Loucy (cell line): ENCODE data around the gene SYNPO2L.

Experiments used
- H2AFZ ChIP-seq: fragments of 200-600 bp; sonication (generic); 2 replicates; pipeline ENCODE4 v1.6.0; 2016; ENCODE audit warnings: antibody characterized with exemption, mild to moderate bottlenecking, low read length, moderate library complexity
- H3F3A ChIP-seq: fragments of 200-600 bp; 2 replicates; pipeline ENCODE4 v1.6.0; 2016; ENCODE audit warnings: antibody characterized with exemption, low read depth, mild to moderate bottlenecking
- H3K27me3 ChIP-seq: fragments of 200-600 bp; sonication (generic); 2 replicates; pipeline ENCODE4 v1.6.1; 2014; ENCODE audit warnings: low read length, mild to moderate bottlenecking; ENCODE audit not compliant: insufficient read depth, poor library complexity, severe bottlenecking
- H3K36me3 ChIP-seq: fragments of 200-600 bp; sonication (generic); 2 replicates; pipeline ENCODE4 v1.6.1; 2016; ENCODE audit warnings: low read length; ENCODE audit not compliant: insufficient read depth
- H3K4me1 ChIP-seq: fragments of 200-600 bp; sonication (generic); 2 replicates; pipeline ENCODE4 v1.5.1; 2014; ENCODE audit warnings: low read length, mild to moderate bottlenecking; ENCODE audit not compliant: insufficient read depth, poor library complexity, severe bottlenecking
- H3K4me2 ChIP-seq: fragments of 200-600 bp; sonication (generic); 2 replicates; pipeline ENCODE4 v1.6.0; 2014; ENCODE audit warnings: antibody characterized with exemption, low read length, low read depth, mild to moderate bottlenecking; ENCODE audit not compliant: poor library complexity, severe bottlenecking
- H3K4me3 ChIP-seq: fragments of 200-600 bp; sonication (generic); 2 replicates; pipeline ENCODE4 v1.5.1; 2014; ENCODE audit warnings: low read length, mild to moderate bottlenecking, mixed read lengths; ENCODE audit not compliant: poor library complexity, severe bottlenecking
- H3K79me2 ChIP-seq: fragments of 200-600 bp; sonication (generic); 2 replicates; pipeline ENCODE4 v1.6.1; 2014; ENCODE audit warnings: low read length; ENCODE audit not compliant: insufficient read depth
- H3K9ac ChIP-seq: fragments of 200-600 bp; sonication (generic); 2 replicates; pipeline ENCODE4 v1.6.0; 2014; ENCODE audit warnings: mild to moderate bottlenecking, low read depth, low read length, moderate library complexity; ENCODE audit not compliant: poor library complexity, severe bottlenecking
- H3K9me2 ChIP-seq: fragments of 200-600 bp; sonication (generic); replicated peaks from 2 replicates; pipeline ENCODE4 v1.6.1; 2016; ENCODE audit warnings: low read depth, low read length, mixed read lengths
- H3K9me3 ChIP-seq: fragments of 200-600 bp; sonication (generic); 2 replicates; pipeline ENCODE4 v1.6.1; 2014; ENCODE audit warnings: mild to moderate bottlenecking, antibody characterized with exemption, low read length, low read depth; ENCODE audit not compliant: insufficient read depth
- H4K20me1 ChIP-seq: fragments of 200-600 bp; sonication (generic); 2 replicates; pipeline ENCODE4 v1.6.0; 2014; ENCODE audit warnings: antibody characterized with exemption, low read length, mild to moderate bottlenecking; ENCODE audit not compliant: insufficient read depth, poor library complexity, severe bottlenecking
- CTCF ChIP-seq: fragments of 200-600 bp; sonication (generic); conservative IDR thresholded peaks from 2 replicates; pipeline ENCODE4 v1.5.1; 2014; ENCODE audit warnings: mild to moderate bottlenecking, antibody characterized with exemption, low read length
- EZH2phosphoT487 ChIP-seq: fragments of 200-600 bp; IDR thresholded peaks from 2 replicates; pipeline ENCODE4 v1.6.1; 2018; ENCODE audit warnings: antibody characterized with exemption, mild to moderate bottlenecking, moderate library complexity, borderline replicate concordance

Gene SYNPO2L

DNA sequence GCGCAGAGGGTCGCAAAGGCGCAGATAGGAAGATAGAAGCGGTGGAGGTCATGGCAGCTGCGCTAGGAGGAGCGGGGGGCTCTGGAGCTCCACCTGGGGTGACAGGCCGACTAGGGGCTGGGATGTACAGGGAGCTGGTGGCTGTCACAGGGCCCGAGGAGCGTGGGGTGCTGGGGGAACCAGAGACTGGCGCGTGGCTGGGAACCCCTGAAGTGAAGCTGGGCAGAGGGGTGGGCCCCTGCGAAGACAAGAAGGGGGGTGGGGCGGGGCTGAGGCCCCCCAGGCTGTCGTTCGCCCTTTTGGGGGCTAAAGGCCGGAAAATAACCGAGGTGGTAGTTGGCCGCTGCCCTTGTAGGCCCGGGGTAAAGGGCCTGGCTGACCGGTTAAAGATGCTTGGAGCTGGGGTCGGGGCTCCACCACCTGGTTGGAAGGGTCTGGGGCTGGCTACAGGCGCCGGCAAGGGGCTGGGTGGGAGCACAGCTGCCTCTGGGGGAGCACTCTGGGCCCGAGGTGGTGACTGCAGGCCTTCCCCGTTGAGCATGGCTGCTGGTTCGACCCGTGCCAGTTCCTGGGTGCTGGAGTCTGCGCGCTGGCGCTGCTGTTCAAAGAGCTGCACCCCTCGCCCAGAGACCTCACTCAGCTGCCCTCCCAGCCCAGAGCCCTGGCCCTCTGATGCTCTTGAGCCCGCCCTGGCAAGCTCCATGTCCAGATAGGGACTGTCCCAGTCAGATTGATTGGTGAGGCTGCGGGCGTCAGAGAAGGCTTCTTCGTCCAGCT is 7.8 kb downstream of the SYNPO2L start:
- H3K4me2 ChIP-seq, result peak overlapping the region; percentile 84
- H3K79me2 ChIP-seq, result no peaks in the 10 kb centered on the region; the same call in 1 of the 2 replicates
- TF ChIP-seq EZH2phosphoT487 (no peak), CTCF (0 out of 2 replicates have a peak, but pooled peaks have one; percentile 2)
- peaks cover 17% of the 10 kb centered on the region for H3K4me1 ChIP-seq
- H3K4me3 ChIP-seq, result peak overlapping the region; percentile 84
- no peaks in the 10 kb centered on the region for H3K27me3 ChIP-seq
- no peaks in the 10 kb centered on the region for H3K9me2 ChIP-seq
- peak overlapping the region; percentile 74 for H3K9ac ChIP-seq
- no peaks in the 10 kb centered on the region for H3K36me3 ChIP-seq
- H3F3A ChIP-seq, result no peaks in the 10 kb centered on the region
- H4K20me1 ChIP-seq, result no peaks in the 10 kb centered on the region
- no peaks in the 10 kb centered on the region for H3K9me3 ChIP-seq
- H2AFZ ChIP-seq, result peak overlapping the region; percentile 88

- H2AFZ ChIP-seq, result peak overlapping the region; percentile 88
- H4K20me1 ChIP-seq, result no peaks in the 10 kb centered on the region
- H3K4me1 ChIP-seq, result peaks cover 17% of the 10 kb centered on the region
- no peaks in the 10 kb centered on the region for H3K27me3 ChIP-seq
- peak overlapping the region; percentile 74 for H3K9ac ChIP-seq
- no peaks in the 10 kb centered on the region; the same call in 1 of the 2 replicates for H3K79me2 ChIP-seq
- no peaks in the 10 kb centered on the region for H3F3A ChIP-seq
- no peaks in the 10 kb centered on the region for H3K36me3 ChIP-seq
- peak overlapping the region; percentile 84 for H3K4me2 ChIP-seq
- no peaks in the 10 kb centered on the region for H3K9me3 ChIP-seq
- no peak for TF ChIP-seq CTCF
- no peaks in the 10 kb centered on the region for H3K9me2 ChIP-seq
- H3K4me3 ChIP-seq, result peak overlapping the region; percentile 84
Observed at GRCh38 chr10:73647211-73647874, 8.5 kb downstream of the SYNPO2L start.

GRCh38 chr10:73646598-73647041 is 9.2 kb downstream of the SYNPO2L start:
- H3K79me2 ChIP-seq, result no peaks in the 10 kb centered on the region; the same call in 1 of the 2 replicates
- no peak overlapping the region for H3K4me3 ChIP-seq

More at GRCh38 chr10:73646598-73647041, 9.2 kb downstream of the SYNPO2L start:
- H3K27me3 ChIP-seq, result no peaks in the 10 kb centered on the region
- H3F3A ChIP-seq, result no peaks in the 10 kb centered on the region
- H4K20me1 ChIP-seq, result no peaks in the 10 kb centered on the region
- H3K9ac ChIP-seq, result no peak overlapping the region
- no peaks in the 10 kb centered on the region for H3K9me3 ChIP-seq
- peaks cover 17% of the 10 kb centered on the region for H3K4me1 ChIP-seq
- H2AFZ ChIP-seq, result no peak overlapping the region
- H3K36me3 ChIP-seq, result no peaks in the 10 kb centered on the region
- TF ChIP-seq EZH2phosphoT487 (no peak), CTCF (no peak)
- no peak overlapping the region for H3K4me2 ChIP-seq
- no peaks in the 10 kb centered on the region for H3K9me2 ChIP-seq
